Osteoblast (primary cell): Measurements from ENCODE around the gene RPRD1A. TPM values are rescaled to one million over a fixed set of nuclear protein-coding genes. Genes with fewer than 3 reads are reported as not detected.

ENCODE experiments used
- DNase-seq: peaks from one replicate; pipeline ENCODE4 v3.0.0; 2011; ENCODE audit warnings: low spot score, mixed read lengths; ENCODE audit not compliant: insufficient read length; ENCODE audit errors: missing footprints
- H2AFZ ChIP-seq: 2 replicates; pipeline ENCODE4 v1.6.0; 2011; ENCODE audit warnings: mild to moderate bottlenecking, low read length
- H3K27ac ChIP-seq: 2 replicates; pipeline ENCODE4 v1.5.1; 2011; ENCODE audit warnings: mild to moderate bottlenecking, low read depth, low read length, moderate library complexity
- H3K27me3 ChIP-seq: 2 replicates; pipeline ENCODE4 v1.6.0; 2012; ENCODE audit warnings: mild to moderate bottlenecking, control low read depth, inconsistent platforms, low read length, moderate library complexity; ENCODE audit not compliant: insufficient read depth
- H3K36me3 ChIP-seq: 2 replicates; pipeline ENCODE4 v1.5.1; 2011; ENCODE audit warnings: mild to moderate bottlenecking, low read length, control low read depth, moderate library complexity; ENCODE audit not compliant: insufficient read depth
- H3K4me1 ChIP-seq: 2 replicates; pipeline ENCODE4 v1.5.1; 2011; ENCODE audit warnings: mild to moderate bottlenecking, low read length, control low read depth, moderate library complexity; ENCODE audit not compliant: insufficient read depth
- H3K4me2 ChIP-seq: 2 replicates; pipeline ENCODE4 v1.6.0; 2011; ENCODE audit warnings: mild to moderate bottlenecking, low read length; ENCODE audit not compliant: insufficient read depth
- H3K4me3 ChIP-seq: fragments of 200-600 bp; sonication (generic); 3 replicates; pipeline ENCODE4 v1.5.1; 2012; ENCODE audit warnings: mild to moderate bottlenecking, low read length, inconsistent platforms; ENCODE audit not compliant: insufficient read depth
- H3K79me2 ChIP-seq: 2 replicates; pipeline ENCODE4 v1.6.0; 2012; ENCODE audit warnings: mild to moderate bottlenecking, low read length, control low read depth, inconsistent platforms; ENCODE audit not compliant: insufficient read depth
- H3K9me3 ChIP-seq: 2 replicates; pipeline ENCODE4 v1.5.1; 2011; ENCODE audit warnings: low read depth, low read length, control low read depth
- H4K20me1 ChIP-seq: 2 replicates; pipeline ENCODE4 v1.6.0; 2012; ENCODE audit warnings: mild to moderate bottlenecking, low read length, control low read depth; ENCODE audit not compliant: insufficient read depth
- total RNA-seq: library from RNA; depleted of rRNA; stranded (reverse); fragments of >200 nt; gene quantifications from 2 replicates; pipeline ENCODE4 v1.2.3, GENCODE V29; 2012
- TF ChIP-seq, protein P1 (sequence below): IDR thresholded peaks from 2 replicates; pipeline ENCODE4 v1.5.1; 2011; ENCODE audit warnings: mild to moderate bottlenecking, low read depth, low read length, moderate library complexity; ENCODE audit errors: extremely low read depth

Gene RPRD1A
- total RNA-seq, 1 donor = 36.2 TPM

DNA sequence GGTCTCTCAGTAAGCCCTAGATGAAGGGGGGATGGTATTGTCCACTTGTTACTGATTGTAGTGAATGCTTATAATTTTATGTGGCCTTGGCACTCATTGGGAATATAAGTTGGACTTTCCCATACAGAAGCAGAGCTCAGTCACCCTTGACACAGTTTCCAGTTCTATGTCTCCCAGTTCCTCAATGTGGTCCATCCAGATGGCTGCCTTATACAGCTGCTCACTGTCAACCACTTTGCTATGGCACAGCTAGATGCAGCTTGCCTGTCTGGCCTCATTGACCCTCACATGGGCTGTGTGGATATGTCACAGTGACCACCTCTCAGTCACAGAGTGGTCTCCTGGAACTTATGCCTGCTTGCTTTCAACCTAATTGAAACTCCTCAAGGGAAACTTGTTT lies 40.1 kb upstream of the RPRD1A start:
- no peaks in the 10 kb centered on the region for H3K9me3 ChIP-seq
- peaks cover 18% of the 10 kb centered on the region for H3K36me3 ChIP-seq
- DNase-seq = no peak
- no peaks in the 10 kb centered on the region for H4K20me1 ChIP-seq
- H3K79me2 ChIP-seq = no peaks in the 10 kb centered on the region
- H3K27ac ChIP-seq = no peak overlapping the region
- H3K4me1 ChIP-seq = no peaks in the 10 kb centered on the region
- TF ChIP-seq, protein P1, sequence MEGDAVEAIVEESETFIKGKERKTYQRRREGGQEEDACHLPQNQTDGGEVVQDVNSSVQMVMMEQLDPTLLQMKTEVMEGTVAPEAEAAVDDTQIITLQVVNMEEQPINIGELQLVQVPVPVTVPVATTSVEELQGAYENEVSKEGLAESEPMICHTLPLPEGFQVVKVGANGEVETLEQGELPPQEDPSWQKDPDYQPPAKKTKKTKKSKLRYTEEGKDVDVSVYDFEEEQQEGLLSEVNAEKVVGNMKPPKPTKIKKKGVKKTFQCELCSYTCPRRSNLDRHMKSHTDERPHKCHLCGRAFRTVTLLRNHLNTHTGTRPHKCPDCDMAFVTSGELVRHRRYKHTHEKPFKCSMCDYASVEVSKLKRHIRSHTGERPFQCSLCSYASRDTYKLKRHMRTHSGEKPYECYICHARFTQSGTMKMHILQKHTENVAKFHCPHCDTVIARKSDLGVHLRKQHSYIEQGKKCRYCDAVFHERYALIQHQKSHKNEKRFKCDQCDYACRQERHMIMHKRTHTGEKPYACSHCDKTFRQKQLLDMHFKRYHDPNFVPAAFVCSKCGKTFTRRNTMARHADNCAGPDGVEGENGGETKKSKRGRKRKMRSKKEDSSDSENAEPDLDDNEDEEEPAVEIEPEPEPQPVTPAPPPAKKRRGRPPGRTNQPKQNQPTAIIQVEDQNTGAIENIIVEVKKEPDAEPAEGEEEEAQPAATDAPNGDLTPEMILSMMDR = no peak
- H3K4me2 ChIP-seq = no peak overlapping the region
- H3K27me3 ChIP-seq = no peaks in the 10 kb centered on the region
- no peak overlapping the region for H3K4me3 ChIP-seq
- no peak overlapping the region for H2AFZ ChIP-seq

DNA sequence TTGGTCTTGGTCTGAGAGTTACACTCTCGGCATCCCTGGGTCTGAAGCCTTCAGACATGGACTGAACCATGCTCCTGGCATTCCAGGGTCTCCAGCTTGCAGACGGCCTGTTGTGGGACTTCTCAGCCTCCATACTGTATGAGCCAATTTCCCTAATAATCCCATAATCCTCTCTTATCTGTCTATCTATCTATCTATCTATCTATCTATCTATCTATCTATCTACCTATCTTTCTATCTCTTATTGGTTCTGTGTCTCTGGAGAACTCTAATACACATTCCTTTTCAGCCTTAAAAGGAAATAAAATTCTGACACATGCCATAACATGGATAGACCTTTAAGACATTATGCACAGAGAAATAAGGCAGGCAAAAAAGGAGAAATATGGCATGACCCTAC lies 37.4 kb upstream of the RPRD1A start:
- no peak overlapping the region for H3K4me3 ChIP-seq
- no peak overlapping the region for H3K4me2 ChIP-seq
- no peak overlapping the region for H2AFZ ChIP-seq
- H3K9me3 ChIP-seq = peaks cover 4% of the 10 kb centered on the region
- no peaks in the 10 kb centered on the region for H3K4me1 ChIP-seq
- no peaks in the 10 kb centered on the region for H3K27me3 ChIP-seq
- no peaks in the 10 kb centered on the region for H4K20me1 ChIP-seq
- TF ChIP-seq, protein P1 = no peak
- H3K36me3 ChIP-seq = no peaks in the 10 kb centered on the region
- no peak for DNase-seq
- H3K27ac ChIP-seq = no peak overlapping the region
- no peaks in the 10 kb centered on the region for H3K79me2 ChIP-seq

DNA sequence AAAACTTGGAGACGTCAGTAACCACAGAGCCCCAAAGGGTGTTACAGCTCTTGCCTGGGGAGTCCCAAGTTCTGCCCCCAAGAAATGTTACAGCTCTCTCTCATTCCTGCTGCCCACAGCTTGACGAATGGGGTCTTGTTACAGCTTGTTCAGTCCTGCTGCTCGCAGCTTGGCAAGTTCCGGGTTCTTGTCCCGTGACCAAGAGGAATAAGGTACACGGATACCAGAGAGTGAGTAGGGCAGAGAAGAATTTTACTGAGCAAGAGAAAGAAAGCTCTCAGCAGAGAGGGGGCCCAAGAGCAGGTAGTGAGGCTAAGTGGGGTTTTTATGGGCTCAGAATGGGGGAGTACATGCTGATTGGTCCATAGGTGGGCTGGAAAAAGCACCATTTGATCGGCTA lies 34.6 kb upstream of the RPRD1A start:
- no peaks in the 10 kb centered on the region for H3K79me2 ChIP-seq
- TF ChIP-seq, protein P1 = no peak
- no peak overlapping the region for H3K4me2 ChIP-seq
- H3K27ac ChIP-seq = no peak overlapping the region
- H3K36me3 ChIP-seq = no peaks in the 10 kb centered on the region
- no peaks in the 10 kb centered on the region for H4K20me1 ChIP-seq
- peaks cover 4% of the 10 kb centered on the region for H3K9me3 ChIP-seq
- no peak overlapping the region for H3K4me3 ChIP-seq
- H3K27me3 ChIP-seq = no peaks in the 10 kb centered on the region
- no peaks in the 10 kb centered on the region for H3K4me1 ChIP-seq
- H2AFZ ChIP-seq = no peak overlapping the region
- DNase-seq = no peak

DNA sequence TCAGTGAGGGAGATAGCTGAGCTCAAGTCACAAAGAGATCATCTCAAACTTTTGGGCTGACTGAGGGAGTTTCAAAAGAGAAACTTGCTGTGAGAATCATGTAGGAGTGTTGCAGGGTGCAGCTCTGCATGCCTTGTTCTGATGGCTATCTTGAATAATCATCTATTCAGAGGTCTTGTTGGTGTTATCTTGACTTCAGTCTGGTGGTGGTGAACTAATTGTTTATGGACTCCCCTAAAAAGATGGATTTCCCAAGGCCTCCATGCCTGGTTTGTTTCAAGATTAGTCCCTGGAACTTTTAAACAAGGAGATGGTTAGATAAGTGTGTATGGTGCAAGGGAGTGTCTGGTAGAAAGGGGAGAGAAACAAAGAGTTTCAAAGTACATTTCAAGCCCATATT lies 32.0 kb upstream of the RPRD1A start:
- H3K4me3 ChIP-seq = no peak overlapping the region
- no peaks in the 10 kb centered on the region for H3K27me3 ChIP-seq
- no peak overlapping the region for H3K4me2 ChIP-seq
- no peaks in the 10 kb centered on the region for H3K36me3 ChIP-seq
- no peaks in the 10 kb centered on the region for H3K4me1 ChIP-seq
- TF ChIP-seq, protein P1 = no peak
- DNase-seq = no peak
- H3K9me3 ChIP-seq = peaks cover 4% of the 10 kb centered on the region
- no peaks in the 10 kb centered on the region for H4K20me1 ChIP-seq
- no peaks in the 10 kb centered on the region for H3K79me2 ChIP-seq
- H2AFZ ChIP-seq = no peak overlapping the region
- no peak overlapping the region for H3K27ac ChIP-seq
